HG02852 (cell line): ENCODE results near the gene CNGA4.
A peak's percentile ranks its signal among the peaks of the same experiment; 100 is the strongest.
"Not testable (repeated sequence)": the region's sequence is repeated elsewhere in the genome, so short reads cannot be mapped to it uniquely, and the experiment has no call there.

Experiments
- ATAC-seq: cut with Tn5 transposase; IDR thresholded peaks from one replicate; pipeline ENCODE4 v1.9.1; 2021; ENCODE audit warnings: mild to moderate bottlenecking, moderate library complexity; ENCODE audit not compliant: unreplicated experiment

CNGA4 gene

GRCh38 chr11:6224421-6224820 lies 14.5 kb upstream of the CNGA4 start:
- no peak for ATAC-seq

GRCh38 chr11:6225024-6225423 lies 13.9 kb upstream of the CNGA4 start:
- ATAC-seq: no peak

GRCh38 chr11:6225896-6226295 lies 13.0 kb upstream of the CNGA4 start:
- no peak for ATAC-seq

- no peak for ATAC-seq
Measured at GRCh38 chr11:6228520-6228919, 10.4 kb upstream of the CNGA4 start.

- ATAC-seq: no peak
Measured at GRCh38 chr11:6229911-6230310, 9.0 kb upstream of the CNGA4 start.

GRCh38 chr11:6232899-6233298 lies 6.0 kb upstream of the CNGA4 start:
- no peak for ATAC-seq

- ATAC-seq: no peak
Measured at GRCh38 chr11:6233984-6234386, 4.9 kb upstream of the CNGA4 start.

GRCh38 chr11:6234387-6235107 lies 4.3 kb upstream of the CNGA4 start, which contains the start of gene FHIP1B:
Gene FHIP1B (minus strand): TSS chr11:6234636. CDS start chr11:6224516, 10,120 bp downstream.
- ATAC-seq: peak; percentile 93

- no peak for ATAC-seq
Measured at GRCh38 chr11:6237266-6237665, 1.6 kb upstream of the CNGA4 start.

- no peak for ATAC-seq
Measured at GRCh38 chr11:6237761-6238302, 1.1 kb upstream of the CNGA4 start.

- ATAC-seq: no peak
Measured at GRCh38 chr11:6240139-6240538, 1.2 kb downstream of the CNGA4 start.

- no peak for ATAC-seq
Measured at GRCh38 chr11:6240781-6241180, 1.9 kb downstream of the CNGA4 start.

- ATAC-seq: no peak
Measured at GRCh38 chr11:6241316-6241715, 2.4 kb downstream of the CNGA4 start.

GRCh38 chr11:6245536-6245935 lies 6.6 kb downstream of the CNGA4 start:
- ATAC-seq: no peak

- no peak for ATAC-seq
Measured at GRCh38 chr11:6248248-6248647, 9.4 kb downstream of the CNGA4 start.

- not testable (repeated sequence) for ATAC-seq
Measured at GRCh38 chr11:6248897-6249296, 10.0 kb downstream of the CNGA4 start.

GRCh38 chr11:6249770-6250555 lies 11.1 kb downstream of the CNGA4 start:
- ATAC-seq: no peak

- ATAC-seq: peak; percentile 57
Measured at GRCh38 chr11:6251120-6251733, 12.3 kb downstream of the CNGA4 start.

GRCh38 chr11:6251990-6252473 lies 13.1 kb downstream of the CNGA4 start:
- no peak for ATAC-seq

- peak; percentile 85 for ATAC-seq
Measured at GRCh38 chr11:6253197-6253596, 14.3 kb downstream of the CNGA4 start.

- no peak for ATAC-seq
Measured at GRCh38 chr11:6258141-6258540, 19.3 kb downstream of the CNGA4 start.
